HCT116 (cell line): Measurements from ENCODE around the gene CRLF3.
"Not testable (repeated sequence)": the region's sequence is repeated elsewhere in the genome, so short reads cannot be mapped to it uniquely, and the experiment has no call there.

Experiments used
- CTCF ChIP-seq, 3 experiments: fragments of 200-600 bp in 1 of 3; sonication (generic) in 1 of 3; IDR thresholded peaks in 2 of 3; conservative IDR thresholded peaks in 1 of 3; 2 replicates each; pipeline ENCODE4 v1.5.1; 2012 to 2017; ENCODE audit warnings: low read depth in 2 of 3, low read length in 2 of 3, antibody characterized with exemption in 1 of 3, borderline replicate concordance in 1 of 3, control low read depth in 1 of 3, mild to moderate bottlenecking in 1 of 3, mixed read lengths in 1 of 3, mixed run types in 1 of 3, moderate library complexity in 1 of 3; ENCODE audit not compliant: insufficient read depth in 1 of 3
- POLR2AphosphoS5 ChIP-seq: IDR thresholded peaks from 2 replicates; pipeline ENCODE4 v1.6.1; 2011; ENCODE audit warnings: mild to moderate bottlenecking, low read depth, low read length, moderate library complexity
- SRF ChIP-seq: IDR thresholded peaks from 2 replicates; pipeline ENCODE4 v1.6.1; 2012; ENCODE audit warnings: low read depth

- not testable (repeated sequence) for TF ChIP-seq CTCF (IDR thresholded peaks at IDR 0.05 in 2 of 3, conservative IDR thresholded peaks at IDR 0.05 in 1 of 3; ENCODE audit: borderline replicate concordance in 1 of 3, insufficient read depth in 1 of 3, low read depth in 2 of 3, low read length in 2 of 3); SRF; POLR2AphosphoS5
Observed at GRCh38 chr17:30822919-30823318, 1.6 kb downstream of the CRLF3 start.
